SK-N-MC (cell line): Measurements from ENCODE around the gene PLAC9.

Experiments
- EZH2 ChIP-seq: fragments of 200-600 bp; sonication (generic); IDR thresholded peaks from one replicate; pipeline ENCODE4 v1.6.1; 2017; ENCODE audit warnings: antibody characterized with exemption
- FOXP2 ChIP-seq: optimal IDR thresholded peaks from 2 replicates; pipeline ENCODE3; 2011; ENCODE audit warnings: mild to moderate bottlenecking, moderate library complexity; ENCODE audit not compliant: insufficient read depth; ENCODE audit errors: extremely low read length, control extremely low read depth
- POLR2AphosphoS5 ChIP-seq: IDR thresholded peaks from 2 replicates; pipeline ENCODE4 v1.6.1; 2012; ENCODE audit warnings: mild to moderate bottlenecking, low read depth, low read length, borderline replicate concordance

DNA sequence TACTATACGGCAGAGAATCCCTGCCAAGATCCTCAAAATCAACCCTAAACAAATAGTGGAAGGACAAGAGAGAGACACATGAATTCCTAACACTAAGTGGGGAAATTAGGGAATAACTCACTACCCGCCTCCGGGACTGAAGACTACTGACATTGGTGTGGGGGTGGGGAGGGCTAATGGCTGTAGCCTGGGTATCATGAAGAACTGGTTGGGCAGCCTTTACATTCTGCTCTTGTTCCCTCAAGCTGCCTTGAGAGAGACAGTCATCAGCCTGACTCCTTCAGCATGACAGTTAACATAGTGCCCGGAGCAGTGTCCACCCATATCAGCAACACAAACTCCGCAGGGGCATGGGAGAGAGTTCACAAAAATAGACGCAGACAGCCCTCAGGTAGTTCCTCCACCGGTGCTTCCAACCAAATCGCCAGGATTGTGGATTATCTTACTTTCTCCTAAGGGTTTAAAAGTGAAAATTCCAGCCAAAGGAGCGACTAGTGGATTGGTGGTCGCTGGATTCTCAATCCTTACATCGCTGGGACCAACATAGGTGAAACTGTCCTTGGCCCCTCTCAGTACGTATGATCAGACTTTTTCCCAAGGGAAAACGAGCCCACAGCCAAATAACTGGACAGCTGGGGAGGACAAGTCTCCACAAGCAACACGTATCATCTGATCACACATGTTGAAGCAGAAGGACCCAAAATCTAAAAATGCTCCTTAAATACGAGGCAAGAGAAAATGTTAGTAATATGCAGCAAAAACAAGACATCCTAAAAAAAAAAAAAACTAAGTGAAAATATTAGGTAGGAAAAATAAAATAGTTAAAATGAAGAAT lies 31.5 kb upstream of the PLAC9 start:
- TF ChIP-seq POLR2AphosphoS5 (no peak), EZH2 (no peak), FOXP2 (no peak)
